ENCODE data around the gene CDC6.

GRCh38 chr17:40310882-40311391, 23.3 kb downstream of the CDC6 start:
- TF ChIP-seq, protein P1, sequence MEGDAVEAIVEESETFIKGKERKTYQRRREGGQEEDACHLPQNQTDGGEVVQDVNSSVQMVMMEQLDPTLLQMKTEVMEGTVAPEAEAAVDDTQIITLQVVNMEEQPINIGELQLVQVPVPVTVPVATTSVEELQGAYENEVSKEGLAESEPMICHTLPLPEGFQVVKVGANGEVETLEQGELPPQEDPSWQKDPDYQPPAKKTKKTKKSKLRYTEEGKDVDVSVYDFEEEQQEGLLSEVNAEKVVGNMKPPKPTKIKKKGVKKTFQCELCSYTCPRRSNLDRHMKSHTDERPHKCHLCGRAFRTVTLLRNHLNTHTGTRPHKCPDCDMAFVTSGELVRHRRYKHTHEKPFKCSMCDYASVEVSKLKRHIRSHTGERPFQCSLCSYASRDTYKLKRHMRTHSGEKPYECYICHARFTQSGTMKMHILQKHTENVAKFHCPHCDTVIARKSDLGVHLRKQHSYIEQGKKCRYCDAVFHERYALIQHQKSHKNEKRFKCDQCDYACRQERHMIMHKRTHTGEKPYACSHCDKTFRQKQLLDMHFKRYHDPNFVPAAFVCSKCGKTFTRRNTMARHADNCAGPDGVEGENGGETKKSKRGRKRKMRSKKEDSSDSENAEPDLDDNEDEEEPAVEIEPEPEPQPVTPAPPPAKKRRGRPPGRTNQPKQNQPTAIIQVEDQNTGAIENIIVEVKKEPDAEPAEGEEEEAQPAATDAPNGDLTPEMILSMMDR (conservative IDR thresholded peaks at IDR 0.05; ENCODE audit: low read length) = no peak
- TF ChIP-seq EZH2phosphoT487 (IDR thresholded peaks at IDR 0.05; ENCODE audit: borderline replicate concordance) = no peak
